Cerebellar nuclear complex (tissue), 1 donor: Measurements from ENCODE around the gene DTX3.
A peak's percentile ranks its signal among the peaks of the same experiment; 100 is the strongest.
"Not testable (repeated sequence)": the region's sequence is repeated elsewhere in the genome, so short reads cannot be mapped to it uniquely, and the experiment has no call there.

Experiments
- DNase-seq, 2 experiments: peaks; one replicate each; lab custom pipeline; 2025; lab: John Stamatoyannopoulos, UW

Gene DTX3

GRCh38 chr12:57583008-57583831, 21.4 kb upstream of the DTX3 start:
- peak in 1 of 2 experiments; percentile 42 for DNase-seq

DNA sequence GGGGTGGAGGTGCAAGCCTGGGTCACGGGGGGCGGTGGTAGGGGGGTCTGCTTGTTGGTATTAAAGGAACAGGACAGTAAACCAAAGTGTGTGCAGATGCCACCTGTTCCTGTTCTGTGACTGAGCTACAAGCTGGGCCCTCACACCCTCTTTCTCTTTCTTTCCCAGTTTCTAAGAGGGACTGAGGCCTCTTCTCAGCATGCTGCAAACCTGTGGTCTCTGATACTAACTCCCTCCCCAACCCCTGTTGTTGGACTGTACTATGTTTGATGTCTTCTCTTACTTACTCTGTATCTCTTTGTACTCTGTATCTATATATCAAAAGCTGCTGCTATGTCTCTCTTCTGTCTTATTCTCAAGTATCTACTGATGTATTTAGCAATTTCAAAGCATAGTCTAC, 20.6 kb upstream of the DTX3 start:
- DNase-seq, result no peak

- no peak for DNase-seq
These were observed 19.9 kb upstream of the DTX3 start for GRCh38 chr12:57584690-57585089.

- DNase-seq, result no peak
These were observed 19.5 kb upstream of the DTX3 start for GRCh38 chr12:57585156-57585555.

GRCh38 chr12:57586128-57586527, 18.5 kb upstream of the DTX3 start:
- no peak for DNase-seq

DNA sequence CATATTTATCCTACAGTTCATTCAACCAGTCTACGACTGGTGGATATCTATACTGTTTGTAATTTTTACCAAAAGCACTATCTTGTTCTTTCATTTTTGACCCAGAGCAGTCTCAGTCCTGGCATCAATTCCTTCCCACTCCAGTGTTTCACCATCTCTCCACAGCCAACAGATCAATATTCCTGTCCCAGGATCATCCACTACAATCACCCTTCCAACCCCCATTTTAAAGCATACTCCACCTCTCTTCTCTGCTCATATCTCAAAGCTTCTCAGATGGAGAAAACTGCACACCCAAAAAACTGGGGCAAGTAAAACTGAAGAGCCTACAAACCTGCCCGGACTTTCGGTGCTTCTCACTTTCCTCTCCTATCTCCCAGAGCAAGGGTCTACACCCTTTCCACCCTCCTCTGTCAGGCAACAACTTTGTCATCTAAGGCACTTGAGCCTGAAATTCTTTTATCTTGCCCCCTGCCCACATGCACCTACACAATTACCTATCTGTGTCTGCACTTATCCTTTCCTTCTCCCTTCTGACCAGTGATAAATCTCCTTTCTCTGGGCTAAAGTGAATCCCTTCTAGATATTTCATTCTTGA, 17.7 kb upstream of the DTX3 start:
- no peak for DNase-seq

- DNase-seq, result not testable (repeated sequence)
These were observed 15.5 kb upstream of the DTX3 start for GRCh38 chr12:57588951-57589610.

GRCh38 chr12:57590479-57590863, 14.2 kb upstream of the DTX3 start:
- DNase-seq, result no peak

DNA sequence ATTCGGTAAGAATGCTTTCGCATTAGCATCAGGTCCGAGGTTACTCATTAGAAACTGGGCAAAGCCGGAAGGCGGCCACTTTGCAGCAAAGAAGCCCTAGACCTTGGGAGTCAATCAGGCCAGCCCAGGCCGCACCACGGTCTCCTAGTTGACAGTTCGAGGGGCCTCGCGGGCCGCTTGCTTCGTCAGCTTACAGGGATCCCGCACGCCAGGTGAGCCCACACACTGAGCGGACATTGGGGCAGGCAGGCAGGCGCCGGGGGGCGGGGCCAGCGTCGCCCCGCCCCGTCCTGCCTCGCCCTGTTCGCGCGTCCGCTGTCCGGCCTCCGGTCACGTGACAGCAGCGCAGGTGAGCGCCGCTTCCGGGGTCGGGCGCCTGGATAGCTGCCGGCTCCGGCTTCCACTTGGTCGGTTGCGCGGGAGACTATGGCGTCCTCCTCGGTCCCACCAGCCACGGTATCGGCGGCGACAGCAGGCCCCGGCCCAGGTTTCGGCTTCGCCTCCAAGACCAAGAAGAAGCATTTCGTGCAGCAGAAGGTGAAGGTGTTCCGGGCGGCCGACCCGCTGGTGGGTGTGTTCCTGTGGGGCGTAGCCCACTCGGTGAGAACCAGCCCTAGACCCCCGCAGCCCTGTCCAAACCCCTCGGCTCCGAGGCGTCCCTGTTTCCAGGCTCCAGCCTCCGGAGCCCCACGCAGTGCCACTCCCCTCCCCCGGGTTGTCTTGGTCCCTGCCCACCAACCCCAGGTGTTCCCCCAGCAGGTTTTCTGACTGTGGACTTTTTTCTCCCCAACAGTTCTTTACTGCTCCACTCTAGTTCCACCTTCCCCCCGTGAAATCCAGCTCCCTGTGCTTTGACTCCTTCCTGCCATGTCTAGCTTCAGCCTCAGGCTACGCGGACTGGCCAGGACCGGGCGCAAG, 13.5 kb upstream of the DTX3 start, which contains the start of gene PIP4K2C:
PIP4K2C (plus strand) TSS at position 329 of the 918 bp plus-strand sequence; CDS start at position 427, 98 bp downstream.
- DNase-seq, result peak; percentile 41 to 49

DNA sequence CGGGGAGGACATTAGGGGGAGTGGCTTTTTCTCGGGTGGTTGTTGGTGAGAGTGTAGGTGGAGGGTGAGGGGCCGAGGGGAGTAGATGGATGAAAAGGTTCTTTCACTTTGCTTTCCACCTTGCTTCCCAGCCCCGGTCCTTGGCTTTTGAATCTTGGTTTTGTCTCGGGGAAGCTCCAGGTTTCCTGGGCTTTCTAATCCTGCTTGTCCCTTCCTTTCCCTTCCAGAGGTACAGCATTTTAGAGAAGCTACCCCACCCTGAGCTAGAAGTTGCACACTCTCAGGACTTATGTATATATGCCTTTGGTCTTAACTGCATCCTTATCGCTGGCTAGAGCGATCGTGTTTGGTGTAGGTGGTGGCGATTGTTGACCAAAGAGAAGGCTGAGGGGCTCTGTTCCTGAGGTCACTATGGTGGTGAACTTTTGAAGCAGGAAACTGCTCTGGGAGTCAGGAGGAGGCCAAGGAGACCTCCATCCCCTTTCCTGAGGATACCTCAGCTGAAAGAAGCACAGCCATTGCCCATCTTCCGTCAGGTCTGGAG, 12.8 kb upstream of the DTX3 start:
- no peak for DNase-seq

DNA sequence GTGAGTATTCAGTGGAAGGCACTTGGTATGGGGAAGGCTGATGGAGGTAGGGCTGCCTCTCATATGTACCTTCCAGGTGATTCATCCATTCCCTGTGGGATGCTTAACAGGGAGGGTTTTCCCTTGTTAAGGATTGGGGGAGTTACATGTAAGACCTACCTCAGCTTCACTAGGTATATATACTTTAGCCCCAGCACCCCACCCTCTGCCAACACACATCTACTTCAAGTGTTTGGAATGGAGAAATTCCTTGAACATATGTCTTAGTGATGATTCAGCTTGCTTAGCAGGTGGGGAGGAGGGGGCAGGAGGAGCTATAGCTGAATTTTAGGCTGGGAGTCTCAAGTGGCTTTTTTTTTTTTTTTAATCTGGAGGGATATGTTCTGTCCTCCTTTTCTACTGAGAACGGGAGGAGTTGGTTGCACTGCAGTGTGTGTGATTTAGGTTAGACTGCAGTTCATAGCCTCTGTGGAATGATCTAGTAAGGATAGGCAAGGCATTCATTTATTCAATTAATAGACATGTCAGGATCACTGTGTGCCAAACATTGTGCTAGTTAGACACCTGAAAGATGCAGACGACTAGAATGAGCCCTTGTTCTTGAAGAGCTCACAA, 12.0 kb upstream of the DTX3 start:
- no peak for DNase-seq

GRCh38 chr12:57593187-57593586, 11.4 kb upstream of the DTX3 start:
- no peak for DNase-seq

DNA sequence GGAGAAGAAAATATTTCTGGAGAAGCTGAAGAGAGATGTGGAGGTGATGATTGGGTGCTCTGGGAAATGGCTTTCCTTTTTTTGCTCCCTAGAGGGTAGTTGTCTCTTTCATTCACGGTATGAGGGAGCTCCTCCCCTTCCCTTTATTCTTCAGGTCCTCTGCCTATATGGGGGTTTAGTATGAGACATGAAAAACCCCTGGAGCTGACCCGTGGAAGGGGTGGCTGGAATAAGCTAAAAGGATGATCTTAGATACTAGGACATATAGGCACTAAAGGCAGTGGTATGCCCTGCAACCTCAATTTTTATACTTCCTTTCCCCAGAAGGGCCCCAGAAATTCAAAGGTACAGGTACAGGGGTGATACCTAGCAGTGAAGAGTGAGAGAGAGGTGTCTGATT, 4.2 kb upstream of the DTX3 start:
- DNase-seq, result no peak

DNA sequence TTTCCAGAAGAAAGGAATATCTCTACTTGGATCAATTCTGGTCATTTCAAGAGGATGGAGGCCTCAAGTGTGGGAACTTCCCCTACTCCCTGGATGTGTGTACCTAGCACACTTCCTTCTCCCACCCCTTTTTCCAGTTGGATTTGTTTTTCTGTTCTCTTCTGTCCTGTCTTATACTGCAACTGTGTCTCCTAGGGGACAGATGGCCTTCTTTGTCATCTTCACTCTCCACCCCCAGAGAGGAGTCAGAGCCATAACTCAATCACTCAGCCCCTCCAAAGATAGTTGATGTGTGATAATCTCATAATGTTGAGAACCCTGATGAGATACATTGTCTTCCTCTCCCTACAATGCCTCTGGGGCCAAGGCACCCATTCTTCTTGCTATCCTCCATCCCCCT, 2.1 kb upstream of the DTX3 start:
- no peak for DNase-seq

DNA sequence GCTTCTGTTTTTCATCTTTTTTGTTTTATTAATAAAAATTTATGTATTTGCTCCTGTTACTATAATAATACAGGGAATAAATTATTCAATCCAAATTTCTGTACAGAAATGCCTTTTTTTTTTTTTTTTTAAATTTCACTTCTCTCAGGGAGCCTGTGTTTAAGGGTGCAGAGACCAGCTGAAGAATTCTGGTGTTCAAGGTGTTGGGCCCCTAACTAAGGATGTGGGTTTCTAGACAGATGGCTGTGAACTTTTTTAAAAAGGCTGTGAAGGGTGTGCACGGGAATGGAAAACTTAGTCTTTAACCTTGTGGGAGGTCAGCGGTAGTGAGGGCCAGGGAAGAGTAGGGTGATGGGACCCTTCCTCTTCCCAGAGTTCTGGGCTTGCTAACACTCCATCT, 1.3 kb upstream of the DTX3 start:
- DNase-seq, result no peak

DNA sequence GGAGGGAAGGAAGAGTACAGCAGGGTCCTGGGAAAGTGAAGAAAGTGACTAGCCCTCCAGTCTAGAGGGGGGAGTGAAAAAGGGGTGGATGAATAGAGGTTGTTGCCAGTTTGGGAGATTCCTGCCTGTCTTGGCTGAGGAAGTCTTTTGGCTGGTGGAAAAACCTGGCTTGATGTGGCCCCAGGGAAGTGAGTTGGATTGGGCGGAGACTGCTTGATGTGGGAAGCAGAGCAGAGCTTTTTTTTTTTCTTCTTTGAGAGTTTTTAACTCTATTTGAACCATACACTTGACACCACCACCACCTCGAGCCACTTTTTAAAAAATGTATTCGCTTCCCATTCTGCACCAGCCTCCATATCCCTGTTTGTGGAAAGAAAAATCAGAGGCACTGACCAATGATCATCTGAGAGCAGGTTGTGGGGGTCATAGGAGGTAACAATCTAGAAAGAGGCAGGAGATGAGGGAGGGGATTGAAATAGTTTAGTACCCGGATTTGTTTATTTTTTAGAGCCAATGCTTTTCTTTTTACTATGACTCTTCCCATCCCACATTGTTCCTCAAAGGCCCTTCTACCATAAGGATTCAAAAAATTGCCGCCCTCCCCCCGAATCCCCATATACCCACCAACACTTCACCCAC, 690 bp upstream of the DTX3 start:
- DNase-seq, result peak in 1 of 2 experiments; percentile 23

DNA sequence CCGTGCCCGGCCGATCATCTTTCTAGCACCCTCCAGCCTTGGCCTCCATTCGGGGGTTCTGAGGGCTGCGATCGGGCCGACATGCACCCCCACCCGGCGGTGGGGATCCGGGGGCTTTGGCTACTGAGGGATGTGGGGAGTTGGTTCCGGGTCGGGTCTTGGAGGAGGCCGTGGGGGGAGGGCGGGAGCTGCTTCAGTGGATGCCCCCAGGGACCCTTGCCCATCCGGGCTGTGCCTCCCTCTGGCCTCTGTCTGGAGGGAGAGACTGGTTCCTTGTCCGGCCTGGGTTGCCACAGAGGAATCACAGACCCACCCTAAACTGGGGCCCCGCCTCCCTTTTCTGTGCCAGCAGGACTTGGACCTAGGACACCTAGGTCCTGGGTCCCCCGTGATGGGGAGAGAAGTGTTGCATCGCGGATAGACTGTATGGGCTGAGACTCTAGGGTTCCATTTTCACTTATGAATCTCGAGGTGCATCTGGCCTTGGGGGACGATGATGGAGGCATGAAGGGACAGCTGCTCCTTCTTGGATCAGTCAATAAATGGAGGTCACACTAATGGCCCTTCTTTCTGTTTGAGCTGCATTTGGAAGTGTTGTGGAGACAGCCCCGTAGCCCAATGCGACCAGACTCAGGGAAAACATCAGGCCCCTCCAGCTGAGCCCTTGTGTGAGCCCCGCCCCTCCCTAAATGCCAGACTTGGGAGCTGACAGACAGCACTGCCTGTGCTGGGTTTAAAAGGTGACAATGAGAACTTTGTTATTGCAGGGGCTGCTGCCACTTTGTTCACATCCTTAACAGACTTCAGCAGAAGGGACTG, 577 bp downstream of the DTX3 start:
- no peak for DNase-seq

DNA sequence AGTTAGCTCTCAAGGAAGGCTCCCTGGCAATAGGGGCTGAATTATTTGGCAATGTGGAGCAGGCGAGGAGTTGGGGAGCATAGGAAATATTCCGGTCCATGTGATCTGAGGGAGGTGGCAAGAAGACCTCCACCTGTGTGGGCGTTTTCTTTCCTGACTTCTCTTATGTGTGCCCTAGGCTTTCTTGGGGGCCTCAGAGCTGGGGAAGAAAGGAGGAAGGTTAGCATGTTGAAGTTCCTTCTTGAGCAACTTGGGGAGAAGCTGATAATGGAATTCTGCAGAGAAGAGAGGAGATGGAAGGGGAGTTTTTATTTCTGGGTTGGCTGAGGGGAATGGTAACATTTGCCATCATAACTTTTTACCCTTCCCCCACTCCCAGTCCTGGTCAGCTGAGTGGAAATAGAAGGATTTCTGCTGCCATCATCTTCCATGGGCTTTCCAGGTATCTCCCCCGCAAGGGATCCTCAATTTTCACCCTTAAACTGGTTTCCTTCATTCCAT, 1.2 kb downstream of the DTX3 start:
- DNase-seq, result no peak

DNA sequence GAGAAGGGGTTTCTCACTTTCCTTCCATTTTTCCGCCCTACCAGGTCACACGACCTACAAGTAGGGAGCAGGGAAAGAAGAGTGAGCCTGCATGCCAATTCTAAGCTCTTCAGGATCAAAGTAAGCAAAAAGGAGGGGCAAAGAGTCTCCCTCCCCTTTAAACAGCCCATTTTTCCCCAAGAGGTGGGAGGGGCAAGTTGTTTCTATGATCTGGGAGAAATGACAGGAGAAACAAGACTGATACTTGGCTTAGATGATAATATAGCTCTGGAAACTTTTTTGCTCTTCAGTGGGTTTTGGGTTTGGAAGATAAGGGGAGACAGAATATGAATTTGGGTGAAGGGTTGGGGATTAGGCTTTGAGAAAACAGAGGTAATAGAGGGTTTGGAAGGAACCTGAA, 1.8 kb downstream of the DTX3 start:
- DNase-seq, result no peak

DNA sequence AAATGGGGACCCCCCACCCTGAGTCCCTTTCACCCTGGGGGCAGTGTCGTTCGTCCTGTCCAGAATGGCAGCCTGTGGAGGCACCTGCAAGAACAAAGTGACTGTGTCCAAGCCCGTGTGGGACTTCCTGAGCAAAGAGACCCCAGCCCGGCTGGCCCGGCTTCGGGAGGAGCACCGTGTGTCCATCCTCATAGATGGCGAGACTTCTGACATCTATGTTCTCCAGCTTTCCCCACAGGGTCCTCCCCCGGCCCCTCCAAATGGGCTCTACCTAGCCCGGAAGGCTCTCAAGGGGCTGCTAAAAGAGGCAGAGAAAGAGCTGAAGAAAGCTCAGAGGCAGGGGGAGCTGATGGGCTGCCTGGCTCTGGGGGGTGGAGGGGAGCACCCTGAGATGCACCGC, 2.2 kb downstream of the DTX3 start:
- no peak for DNase-seq
